Activated T-cell treated with anti-CD3 and anti-CD28 coated beads for 48 hours (primary cell): Measurements from ENCODE around the gene SPDYE3.
"Not testable (repeated sequence)": the region's sequence is repeated elsewhere in the genome, so short reads cannot be mapped to it uniquely, and the experiment has no call there.

Experiments
- DNase-seq: peaks from one replicate; pipeline ENCODE4 v3.0.0-alpha.2; 2020; ENCODE audit warnings: low read depth

SPDYE3 gene

GRCh38 chr7:100287191-100287969, 20.1 kb upstream of the SPDYE3 start:
- DNase-seq = not testable (repeated sequence)

DNA sequence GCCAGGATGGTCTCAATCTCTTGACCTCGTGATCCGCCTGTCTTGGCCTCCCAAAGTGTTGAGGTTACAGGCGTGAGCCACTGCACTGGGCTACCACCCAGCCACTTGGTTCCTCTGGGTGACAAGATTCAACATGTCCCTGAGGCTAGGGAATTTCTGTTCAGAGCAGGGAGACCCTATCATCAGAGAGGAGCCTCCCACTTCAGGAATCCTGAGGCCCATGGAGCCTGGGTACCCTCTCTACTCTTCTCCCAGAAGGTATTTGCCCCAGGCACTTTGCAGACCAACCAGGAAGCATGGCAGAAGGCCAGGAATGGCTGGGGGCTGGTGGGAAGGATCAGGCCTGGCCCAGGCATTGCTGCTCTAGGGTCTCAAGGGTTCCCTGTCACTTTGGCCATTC, 19.2 kb upstream of the SPDYE3 start:
- DNase-seq = not testable (repeated sequence)

GRCh38 chr7:100292162-100292561, 15.3 kb upstream of the SPDYE3 start:
- DNase-seq = not testable (repeated sequence)

DNA sequence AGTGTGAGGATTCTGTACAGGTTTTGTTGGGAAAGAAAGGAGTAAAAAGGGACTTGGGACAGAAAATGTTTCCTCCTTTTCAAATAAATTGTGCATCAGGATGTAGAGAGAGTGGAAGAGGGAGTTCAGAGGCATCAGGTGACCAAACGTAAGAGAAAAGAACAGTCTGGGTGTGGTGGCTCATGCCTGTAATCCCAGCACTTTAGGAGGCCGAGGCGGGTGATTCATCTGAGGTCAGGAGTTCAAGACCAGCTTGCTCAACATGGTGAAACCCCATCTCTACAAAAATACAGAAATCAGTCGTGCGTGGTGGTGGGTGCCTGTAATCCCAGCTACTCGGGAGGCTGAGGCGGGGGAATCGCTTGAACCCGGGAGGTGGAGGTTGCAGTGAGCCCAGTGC, 12.2 kb upstream of the SPDYE3 start:
- not testable (repeated sequence) for DNase-seq

DNA sequence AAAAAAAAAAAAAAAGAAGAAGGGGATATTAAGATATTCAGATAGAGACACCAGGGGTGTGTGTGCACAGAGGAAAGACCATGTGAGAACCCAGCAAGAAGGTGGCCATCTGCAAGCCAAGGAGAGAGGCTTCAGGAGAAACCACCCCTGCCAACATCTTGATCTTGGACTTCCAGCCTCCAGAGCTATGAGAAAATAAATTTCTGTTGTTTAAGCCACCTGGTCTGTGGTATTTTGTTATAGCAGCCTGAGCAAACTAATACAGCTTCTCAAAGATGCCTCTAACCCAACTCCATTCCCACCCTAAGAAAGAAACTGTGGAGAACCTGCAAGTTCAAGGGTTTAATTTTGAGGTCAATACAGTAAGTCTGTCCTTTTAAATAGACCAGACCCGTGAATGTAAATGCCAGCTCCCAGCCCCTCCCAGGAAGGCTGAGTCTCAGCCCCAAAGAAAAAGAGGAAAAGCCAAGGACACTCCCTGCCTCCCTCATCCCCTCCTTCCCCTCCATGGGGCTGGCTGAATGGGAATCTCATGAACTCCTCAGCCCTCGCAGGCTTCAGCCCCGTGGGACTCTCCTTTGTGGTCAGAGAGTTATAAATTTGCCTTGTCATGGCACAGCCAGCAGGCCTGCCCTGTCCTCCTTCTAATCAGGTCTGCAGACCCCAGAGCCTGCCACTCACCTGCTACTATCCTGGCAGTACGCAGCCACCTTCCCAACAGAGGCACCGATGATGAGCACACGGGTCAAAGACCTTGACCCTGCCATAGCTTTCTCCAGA, 9.5 kb upstream of the SPDYE3 start:
- not testable (repeated sequence) for DNase-seq

- not testable (repeated sequence) for DNase-seq
These were observed 8.9 kb upstream of the SPDYE3 start for GRCh38 chr7:100298632-100298895.

GRCh38 chr7:100304526-100304925, 3.0 kb upstream of the SPDYE3 start:
- not testable (repeated sequence) for DNase-seq

DNA sequence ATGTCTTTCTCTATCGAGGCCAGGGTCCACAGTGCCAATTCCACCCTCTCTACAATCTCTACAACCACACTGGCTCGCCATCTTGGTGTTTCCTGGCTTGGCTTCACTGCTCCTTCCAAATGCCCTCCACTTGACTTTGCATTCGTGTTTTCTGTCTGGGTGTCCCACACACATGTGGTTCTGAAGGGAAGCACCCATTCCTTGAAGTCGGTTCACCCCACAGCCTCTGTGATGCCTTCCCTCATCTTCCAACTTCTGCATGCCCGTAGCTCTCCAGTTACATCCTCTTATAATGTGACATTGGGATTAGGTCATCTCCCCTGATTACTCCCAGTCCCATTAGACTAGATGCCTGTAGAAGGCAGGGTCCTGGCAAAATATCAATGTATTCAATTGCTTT, 10.8 kb downstream of the SPDYE3 start:
- not testable (repeated sequence) for DNase-seq

- not testable (repeated sequence) for DNase-seq
These were observed 14.1 kb downstream of the SPDYE3 start for GRCh38 chr7:100321648-100322047.

DNA sequence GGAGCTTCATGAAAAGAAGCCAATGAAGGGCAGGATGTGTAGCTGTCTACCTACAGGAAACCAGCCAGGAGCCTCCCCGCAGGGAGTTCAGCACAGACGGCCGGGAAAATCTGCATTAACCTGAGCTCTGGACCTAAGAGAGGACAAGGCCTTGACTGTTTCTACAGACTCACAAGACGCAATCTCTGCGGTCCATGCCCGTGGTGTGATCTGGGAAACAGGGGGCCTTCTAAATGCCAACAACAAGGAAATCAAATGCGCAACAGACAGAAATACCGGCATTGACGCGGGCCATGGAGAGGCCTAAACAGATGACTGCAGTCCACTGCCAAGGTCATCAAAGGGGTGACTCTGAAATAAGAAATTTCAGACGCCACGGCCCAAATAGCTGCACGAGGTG, 16.7 kb downstream of the SPDYE3 start:
- DNase-seq = not testable (repeated sequence)

DNA sequence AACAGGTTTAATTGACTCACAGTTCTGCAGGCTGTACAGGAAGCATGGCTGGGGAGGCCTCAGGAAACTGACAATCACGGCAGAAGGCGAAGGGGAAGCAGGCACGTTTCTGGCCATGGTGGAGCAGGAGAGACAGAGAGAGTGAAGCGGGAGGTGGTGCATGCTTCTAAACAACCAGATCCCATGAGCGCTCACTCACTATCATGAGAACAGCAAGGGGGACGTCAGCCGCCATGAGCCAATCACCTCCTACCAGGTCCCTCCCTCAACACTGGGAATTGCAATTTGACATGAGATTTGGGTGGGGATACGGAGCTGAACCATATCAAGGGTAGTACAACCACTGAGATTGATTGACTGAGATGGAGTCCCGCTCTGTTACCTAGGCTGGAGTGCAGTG, 18.2 kb downstream of the SPDYE3 start:
- not testable (repeated sequence) for DNase-seq

DNA sequence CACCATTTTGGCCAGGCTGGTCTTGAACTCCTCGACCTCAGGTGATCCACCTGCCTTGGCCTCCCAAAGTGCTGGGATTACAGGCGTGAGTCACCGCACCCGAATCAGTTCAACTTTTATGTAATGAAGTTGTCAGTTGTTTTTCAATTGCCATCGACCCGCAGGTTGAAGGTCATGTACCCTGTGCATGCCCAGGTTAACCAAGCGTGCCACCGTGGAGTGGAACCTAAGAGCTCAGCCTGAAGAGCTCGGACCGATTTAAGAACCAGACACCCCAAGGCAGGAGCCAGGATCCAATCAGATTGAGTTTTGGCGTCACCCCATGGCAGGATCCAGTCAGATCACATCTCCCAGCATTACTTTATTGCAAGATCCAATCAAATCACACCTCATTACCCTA, 19.4 kb downstream of the SPDYE3 start:
- DNase-seq = not testable (repeated sequence)

DNA sequence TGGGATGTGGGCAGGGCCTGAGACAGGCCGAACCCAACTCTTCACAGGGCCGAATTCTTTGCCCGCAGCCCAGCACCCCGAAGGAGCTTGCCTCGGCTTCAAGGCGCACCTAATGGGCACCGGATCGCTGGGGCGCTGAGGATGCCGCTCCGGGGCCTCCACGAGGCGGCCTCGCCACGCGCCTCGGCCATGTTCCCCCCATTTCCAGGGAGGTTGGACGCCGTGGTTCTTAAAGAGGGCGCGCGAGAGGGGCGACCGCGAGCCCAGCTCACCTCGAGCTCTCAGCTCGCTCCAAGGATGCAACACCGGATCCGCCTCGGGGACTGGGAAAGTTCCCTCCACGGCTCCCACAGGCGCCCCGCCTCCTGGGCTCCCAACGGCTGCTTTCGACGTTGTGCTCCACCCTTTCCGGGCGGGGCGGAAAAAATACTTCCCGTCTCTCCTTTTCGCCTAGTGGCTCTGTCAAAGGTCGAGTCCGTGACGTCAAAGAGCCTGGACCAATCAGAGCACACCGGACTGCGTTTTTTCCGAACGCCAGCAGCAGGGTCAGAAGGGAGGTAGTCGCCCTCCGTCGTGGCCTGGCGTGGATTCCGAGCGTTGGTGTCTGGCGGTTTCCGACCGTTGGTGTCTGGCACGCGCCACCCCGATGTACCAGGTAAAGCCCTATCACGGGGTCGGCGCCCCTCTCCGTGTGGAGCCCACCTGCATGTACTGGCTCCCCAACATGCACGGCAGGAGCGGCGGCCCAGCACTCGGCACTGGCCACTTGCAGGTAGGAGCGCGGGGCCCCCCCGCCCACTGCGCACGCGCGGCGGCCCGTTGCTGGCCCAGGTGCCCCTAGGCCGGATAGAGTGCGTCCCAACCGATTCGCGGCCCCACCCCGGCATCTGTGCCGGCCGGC, 28.3 kb downstream of the SPDYE3 start:
- DNase-seq = peak; percentile 81

- DNase-seq = not testable (repeated sequence)
These were observed 30.7 kb downstream of the SPDYE3 start for GRCh38 chr7:100338083-100338696.

DNA sequence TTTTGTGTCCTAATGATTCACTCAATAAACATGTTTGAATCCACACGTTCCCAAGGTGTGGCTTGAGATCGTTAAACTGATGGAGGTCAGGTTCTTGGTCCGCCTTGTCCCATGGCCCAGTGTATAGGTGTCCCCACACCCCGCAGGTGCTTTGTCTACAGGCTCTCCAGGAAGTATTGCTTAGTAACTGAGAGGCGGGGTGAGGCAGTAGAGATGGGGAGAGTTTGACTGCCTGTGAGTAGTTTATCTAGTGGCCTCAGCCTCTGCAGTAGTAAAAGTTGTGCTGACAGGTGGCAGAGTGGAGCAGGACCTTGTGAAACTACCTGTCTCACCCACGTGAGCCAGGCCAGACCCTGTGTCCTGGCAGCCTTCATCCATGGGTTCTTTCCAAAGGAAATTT, 33.8 kb downstream of the SPDYE3 start:
- DNase-seq = not testable (repeated sequence)

DNA sequence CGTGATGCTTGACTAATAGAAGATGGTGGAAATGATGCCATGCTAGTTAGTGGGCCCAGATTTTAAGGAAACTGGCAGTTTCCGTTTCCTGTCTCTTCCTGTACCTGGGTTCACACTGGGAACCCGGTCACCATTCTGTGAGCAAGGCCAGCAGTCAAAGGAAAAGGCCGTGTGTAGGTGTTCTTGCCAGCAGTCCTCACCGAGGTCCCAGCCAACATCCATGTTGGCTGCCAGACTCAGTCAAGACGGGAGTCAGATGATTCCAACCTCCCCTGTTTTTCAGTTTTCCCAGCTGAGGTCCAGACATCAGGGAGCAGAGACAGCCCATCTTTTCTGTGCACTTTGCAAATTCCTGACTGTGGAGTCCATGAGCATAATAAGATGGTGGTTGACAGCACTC, 35.3 kb downstream of the SPDYE3 start:
- DNase-seq = no peak

DNA sequence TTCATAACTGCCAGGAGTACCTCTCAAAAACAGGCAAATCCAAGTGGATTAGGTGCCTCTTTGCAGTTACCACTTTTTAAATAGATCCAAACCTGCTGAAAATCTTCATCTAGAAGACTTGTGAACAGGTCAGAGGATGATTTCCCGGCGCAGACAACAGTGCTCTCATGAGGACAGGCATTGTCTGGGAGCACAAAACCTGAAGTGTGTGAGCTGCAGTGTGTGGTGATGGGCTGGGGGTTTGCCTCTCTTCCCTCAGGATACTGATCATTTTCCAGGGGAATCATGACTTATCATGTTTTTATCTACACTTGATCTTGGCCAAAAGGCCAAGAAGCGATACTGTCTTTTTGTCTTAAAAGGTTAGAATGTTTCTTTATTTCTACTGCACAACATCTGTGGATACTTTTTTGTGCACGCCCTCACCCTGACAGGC, 36.6 kb downstream of the SPDYE3 start:
- not testable (repeated sequence) for DNase-seq

GRCh38 chr7:100344560-100345287, 37.2 kb downstream of the SPDYE3 start:
- DNase-seq = peak; percentile 57

DNA sequence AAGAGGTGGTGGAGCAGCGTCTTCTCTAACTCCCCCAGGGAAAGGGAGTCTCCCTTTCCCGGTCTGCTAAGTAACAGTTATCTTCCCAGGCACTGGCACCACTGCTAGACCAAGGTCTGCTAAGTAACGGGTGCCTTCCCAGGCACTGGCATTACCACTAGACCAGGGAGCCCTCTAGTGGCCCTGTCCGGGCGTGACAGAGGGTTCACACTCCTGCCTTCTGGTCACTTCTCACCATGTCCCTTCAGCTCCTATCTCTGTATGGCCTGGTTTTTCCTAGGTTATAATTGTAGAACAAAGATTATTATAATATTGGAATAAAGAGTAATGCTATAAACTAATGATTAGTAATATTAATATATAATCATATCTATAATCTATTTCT, 37.8 kb downstream of the SPDYE3 start:
- DNase-seq = peak; percentile 59

DNA sequence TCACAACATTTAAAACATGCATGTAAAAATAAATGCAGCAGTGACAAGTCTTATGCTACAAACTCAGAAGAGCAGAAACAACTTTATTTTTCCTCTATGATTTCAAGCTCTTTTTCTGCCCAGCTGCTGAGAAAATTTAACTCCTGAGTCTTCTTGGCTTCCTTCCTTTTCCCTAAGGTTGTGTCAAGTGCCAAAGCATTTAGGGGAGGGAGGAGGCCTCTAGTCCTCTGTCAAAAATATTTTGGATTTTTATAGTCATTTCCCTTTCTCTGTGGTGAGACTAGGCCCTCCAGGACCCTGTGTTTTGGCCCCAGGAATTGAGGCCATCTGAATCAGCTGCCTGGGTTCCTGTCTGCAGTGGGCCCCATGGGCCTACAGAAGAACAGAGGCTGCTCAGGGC, 39.4 kb downstream of the SPDYE3 start:
- no peak for DNase-seq

- DNase-seq = no peak
These were observed 41.3 kb downstream of the SPDYE3 start for GRCh38 chr7:100348805-100349204.
